Liver (tissue), 9 donors: ENCODE measurements around the gene ASPG. TPM values are rescaled to one million over a fixed set of nuclear protein-coding genes. Genes with fewer than 3 reads are reported as not detected.

Experiments
- DNase-seq: peaks from one replicate; pipeline ENCODE4 v3.0.0-alpha.2; 2017; ENCODE audit warnings: low spot score
- H3K27ac ChIP-seq, 2 donors: one replicate each; pipeline ENCODE4 v1.7.0; 2013; ENCODE audit warnings: inconsistent platforms in 2 of 2, low read length in 2 of 2, control low read depth in 1 of 2, low read depth in 1 of 2, mild to moderate bottlenecking in 1 of 2
- H3K27me3 ChIP-seq, 4 donors: one replicate each; pipeline versions ENCODE4 v1.6.1 to v1.7.0; 2013; ENCODE audit warnings: low read length in 3 of 4, inconsistent platforms in 1 of 4, mild to moderate bottlenecking in 1 of 4, moderate library complexity in 1 of 4; ENCODE audit not compliant: control insufficient read depth in 4 of 4, insufficient read depth in 4 of 4
- H3K36me3 ChIP-seq, 4 donors: one replicate each; pipeline versions ENCODE4 v1.6.1 to v1.7.0; 2013; ENCODE audit warnings: low read length in 3 of 4, mild to moderate bottlenecking in 3 of 4, low read depth in 1 of 4, moderate library complexity in 1 of 4; ENCODE audit not compliant: control insufficient read depth in 4 of 4, insufficient read depth in 3 of 4
- H3K4me1 ChIP-seq, 4 donors: one replicate each; pipeline versions ENCODE4 v1.6.1 to v1.7.0; 2013; ENCODE audit warnings: low read length in 3 of 4, mild to moderate bottlenecking in 3 of 4, moderate library complexity in 1 of 4; ENCODE audit not compliant: control insufficient read depth in 4 of 4, insufficient read depth in 4 of 4
- H3K4me3 ChIP-seq, 3 donors: one replicate each; pipeline versions ENCODE4 v1.6.1 to v1.7.0; 2013; ENCODE audit warnings: low read length in 3 of 3, control low read depth in 1 of 3, low read depth in 1 of 3, mild to moderate bottlenecking in 1 of 3
- H3K9ac ChIP-seq, 2 donors: one replicate each; pipeline ENCODE4 v1.7.0; 2013; ENCODE audit warnings: low read length in 2 of 2, mild to moderate bottlenecking in 2 of 2, moderate library complexity in 2 of 2, control low read depth in 1 of 2, low read depth in 1 of 2
- H3K9me3 ChIP-seq, 4 donors: one replicate each; pipeline versions ENCODE4 v1.6.1 to v1.7.0; 2013; ENCODE audit warnings: low read length in 3 of 4; ENCODE audit not compliant: control insufficient read depth in 4 of 4
- EGR1 ChIP-seq, 2 donors: IDR thresholded peaks; 2 replicates each; pipeline ENCODE4 v1.6.1; 2016 to 2018; ENCODE audit warnings: antibody characterized with exemption in 2 of 2, low read depth in 2 of 2
- FOXA1 ChIP-seq: IDR thresholded peaks from 2 replicates; pipeline ENCODE4 v1.6.1; 2016; ENCODE audit warnings: antibody characterized with exemption
- FOXA2 ChIP-seq: IDR thresholded peaks from 2 replicates; pipeline ENCODE4 v1.6.1; 2016; ENCODE audit warnings: antibody characterized with exemption
- GABPA ChIP-seq, 2 donors: IDR thresholded peaks in 1 of 2; conservative IDR thresholded peaks in 1 of 2; 2 replicates each; pipeline ENCODE4 v1.6.1; 2016; ENCODE audit warnings: antibody characterized with exemption in 2 of 2, mild to moderate bottlenecking in 1 of 2, moderate library complexity in 1 of 2
- HNF4G ChIP-seq: IDR thresholded peaks from 2 replicates; pipeline ENCODE4 v1.6.1; 2016; ENCODE audit warnings: antibody characterized with exemption
- JUND ChIP-seq, 2 donors: IDR thresholded peaks; 2 replicates each; pipeline ENCODE4 v1.6.1; 2016; ENCODE audit warnings: antibody characterized with exemption in 2 of 2
- NR2F2 ChIP-seq: IDR thresholded peaks from 2 replicates; pipeline ENCODE4 v1.6.1; 2016; ENCODE audit warnings: antibody characterized with exemption
- RAD21 ChIP-seq, 2 donors: IDR thresholded peaks; 2 replicates each; pipeline ENCODE4 v1.6.1; 2016; ENCODE audit warnings: antibody characterized with exemption in 2 of 2, mild to moderate bottlenecking in 2 of 2
- RXRA ChIP-seq, 2 donors: IDR thresholded peaks; 2 replicates each; pipeline ENCODE4 v1.6.1; 2017 to 2018; ENCODE audit warnings: antibody characterized with exemption in 2 of 2, mild to moderate bottlenecking in 1 of 2
- SP1 ChIP-seq: IDR thresholded peaks from 2 replicates; pipeline ENCODE4 v1.6.1; 2018; ENCODE audit warnings: antibody characterized with exemption, mild to moderate bottlenecking
- TAF1 ChIP-seq: conservative IDR thresholded peaks from 2 replicates; pipeline ENCODE4 v1.6.1; 2016; ENCODE audit warnings: antibody characterized with exemption, mild to moderate bottlenecking
- WGBS: extraction: QIAGEN DNeasy Blood & Tissue Kit; methylation state at CpG from one replicate; pipeline ENCODE4 v1.1.7; 2013; 5-methylcytosine and 5-hydroxymethylcytosine counted together
- polyA plus RNA-seq, 2 donors: library from polyadenylated mRNA; stranded (reverse) in 1 of 2; unstranded in 1 of 2; fragments of 200-250 nt in 1 of 2; fragments of >200 nt in 1 of 2; fragmentation: Nextera tagmentation in 1 of 2; extraction: Ambion mirVana in 1 of 2; gene quantifications; one replicate each; pipeline versions ENCODE4 v1.2.1 to v1.2.3, GENCODE V29; 2013 to 2015
- total RNA-seq, 2 donors: library from RNA; depleted of rRNA; stranded (reverse); fragments of >200 nt; gene quantifications; one replicate each; pipeline ENCODE4 v1.2.3, GENCODE V29; 2014
- TF ChIP-seq, protein P1 (sequence below): IDR thresholded peaks from 2 replicates; pipeline ENCODE4 v1.6.1; 2016; ENCODE audit warnings: antibody characterized with exemption
- TF ChIP-seq, protein P2 (sequence below): IDR thresholded peaks from 2 replicates; pipeline ENCODE4 v1.6.1; 2016; ENCODE audit warnings: antibody characterized with exemption
- TF ChIP-seq, protein P3 (sequence below): fragments of 150-350 bp; IDR thresholded peaks from 2 replicates; pipeline ENCODE4 v1.5.1; 2017; ENCODE audit warnings: improper control_type of control experiment, low read depth, low read length; ENCODE audit not compliant: missing input control
- TF ChIP-seq, protein P4 (sequence below): IDR thresholded peaks from 2 replicates; pipeline ENCODE4 v1.6.1; 2016; ENCODE audit warnings: antibody characterized with exemption, mild to moderate bottlenecking
- donor health status: healthy.
- donor health status: healthy.
- donor health status: healthy.
- donor health status: healthy.
- donor health status: healthy.

ASPG gene
- total and polyA plus RNA-seq, 4 donors, result 42.4 to 158 (median 110) TPM

DNA sequence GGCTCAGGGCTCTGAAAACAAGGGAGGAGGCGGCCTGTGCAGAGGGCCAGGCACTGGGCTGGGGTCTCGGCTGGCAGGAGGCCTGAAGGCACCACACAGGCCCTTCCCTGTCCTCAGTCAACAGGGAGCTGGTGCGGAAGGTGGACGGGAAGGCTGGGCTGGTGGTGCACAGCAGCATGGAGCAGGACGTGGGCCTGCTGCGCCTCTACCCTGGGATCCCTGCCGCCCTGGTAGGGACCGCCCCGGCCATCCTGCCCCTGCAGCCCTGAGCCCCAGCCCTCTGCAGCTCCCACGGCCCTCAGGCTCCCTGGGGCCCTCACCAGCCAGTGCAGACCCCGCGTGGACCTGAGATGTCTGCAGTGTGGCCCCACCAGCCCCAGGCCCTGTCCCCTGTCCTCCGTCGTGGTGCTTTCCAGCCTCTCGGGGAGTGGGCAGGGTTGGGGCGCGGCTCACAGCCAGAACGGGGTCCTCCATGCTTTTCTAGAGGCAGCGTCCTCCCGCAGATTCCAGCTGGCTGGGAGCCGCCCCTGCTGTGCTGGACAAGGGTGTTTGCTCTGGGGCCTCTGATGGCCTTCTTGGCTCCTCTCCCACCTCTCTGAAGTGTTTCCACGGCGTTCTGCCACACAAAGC, 18.1 kb downstream of the ASPG start:
- peaks cover 0 to 9% (median under 1%) of the 10 kb centered on the region in 4 donors for H3K36me3 ChIP-seq
- no peaks in the 10 kb centered on the region for H3K27me3 ChIP-seq
- H3K27ac ChIP-seq, result no peak overlapping the region
- H3K9me3 ChIP-seq, result no peaks in the 10 kb centered on the region
- H3K9ac ChIP-seq, result no peak overlapping the region
- no peak overlapping the region for H3K4me3 ChIP-seq
- TF ChIP-seq TAF1 (no peak), RAD21 (IDR thresholded peaks at IDR 0.05) (no peak), NR2F2 (no peak), FOXA1 (no peak), JUND (IDR thresholded peaks at IDR 0.05) (no peak), GABPA (IDR thresholded peaks at IDR 0.05 in 1 of 2, conservative IDR thresholded peaks at IDR 0.05 in 1 of 2) (no peak), HNF4G (no peak), SP1 (no peak), RXRA (IDR thresholded peaks at IDR 0.05) (no peak)
- TF ChIP-seq, protein P1, sequence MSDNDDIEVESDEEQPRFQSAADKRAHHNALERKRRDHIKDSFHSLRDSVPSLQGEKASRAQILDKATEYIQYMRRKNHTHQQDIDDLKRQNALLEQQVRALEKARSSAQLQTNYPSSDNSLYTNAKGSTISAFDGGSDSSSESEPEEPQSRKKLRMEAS, result no peak
- TF ChIP-seq, protein P2, sequence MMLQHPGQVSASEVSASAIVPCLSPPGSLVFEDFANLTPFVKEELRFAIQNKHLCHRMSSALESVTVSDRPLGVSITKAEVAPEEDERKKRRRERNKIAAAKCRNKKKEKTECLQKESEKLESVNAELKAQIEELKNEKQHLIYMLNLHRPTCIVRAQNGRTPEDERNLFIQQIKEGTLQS, result no peak
- TF ChIP-seq, protein P3, sequence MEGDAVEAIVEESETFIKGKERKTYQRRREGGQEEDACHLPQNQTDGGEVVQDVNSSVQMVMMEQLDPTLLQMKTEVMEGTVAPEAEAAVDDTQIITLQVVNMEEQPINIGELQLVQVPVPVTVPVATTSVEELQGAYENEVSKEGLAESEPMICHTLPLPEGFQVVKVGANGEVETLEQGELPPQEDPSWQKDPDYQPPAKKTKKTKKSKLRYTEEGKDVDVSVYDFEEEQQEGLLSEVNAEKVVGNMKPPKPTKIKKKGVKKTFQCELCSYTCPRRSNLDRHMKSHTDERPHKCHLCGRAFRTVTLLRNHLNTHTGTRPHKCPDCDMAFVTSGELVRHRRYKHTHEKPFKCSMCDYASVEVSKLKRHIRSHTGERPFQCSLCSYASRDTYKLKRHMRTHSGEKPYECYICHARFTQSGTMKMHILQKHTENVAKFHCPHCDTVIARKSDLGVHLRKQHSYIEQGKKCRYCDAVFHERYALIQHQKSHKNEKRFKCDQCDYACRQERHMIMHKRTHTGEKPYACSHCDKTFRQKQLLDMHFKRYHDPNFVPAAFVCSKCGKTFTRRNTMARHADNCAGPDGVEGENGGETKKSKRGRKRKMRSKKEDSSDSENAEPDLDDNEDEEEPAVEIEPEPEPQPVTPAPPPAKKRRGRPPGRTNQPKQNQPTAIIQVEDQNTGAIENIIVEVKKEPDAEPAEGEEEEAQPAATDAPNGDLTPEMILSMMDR, result no peak
- TF ChIP-seq, protein P4, sequence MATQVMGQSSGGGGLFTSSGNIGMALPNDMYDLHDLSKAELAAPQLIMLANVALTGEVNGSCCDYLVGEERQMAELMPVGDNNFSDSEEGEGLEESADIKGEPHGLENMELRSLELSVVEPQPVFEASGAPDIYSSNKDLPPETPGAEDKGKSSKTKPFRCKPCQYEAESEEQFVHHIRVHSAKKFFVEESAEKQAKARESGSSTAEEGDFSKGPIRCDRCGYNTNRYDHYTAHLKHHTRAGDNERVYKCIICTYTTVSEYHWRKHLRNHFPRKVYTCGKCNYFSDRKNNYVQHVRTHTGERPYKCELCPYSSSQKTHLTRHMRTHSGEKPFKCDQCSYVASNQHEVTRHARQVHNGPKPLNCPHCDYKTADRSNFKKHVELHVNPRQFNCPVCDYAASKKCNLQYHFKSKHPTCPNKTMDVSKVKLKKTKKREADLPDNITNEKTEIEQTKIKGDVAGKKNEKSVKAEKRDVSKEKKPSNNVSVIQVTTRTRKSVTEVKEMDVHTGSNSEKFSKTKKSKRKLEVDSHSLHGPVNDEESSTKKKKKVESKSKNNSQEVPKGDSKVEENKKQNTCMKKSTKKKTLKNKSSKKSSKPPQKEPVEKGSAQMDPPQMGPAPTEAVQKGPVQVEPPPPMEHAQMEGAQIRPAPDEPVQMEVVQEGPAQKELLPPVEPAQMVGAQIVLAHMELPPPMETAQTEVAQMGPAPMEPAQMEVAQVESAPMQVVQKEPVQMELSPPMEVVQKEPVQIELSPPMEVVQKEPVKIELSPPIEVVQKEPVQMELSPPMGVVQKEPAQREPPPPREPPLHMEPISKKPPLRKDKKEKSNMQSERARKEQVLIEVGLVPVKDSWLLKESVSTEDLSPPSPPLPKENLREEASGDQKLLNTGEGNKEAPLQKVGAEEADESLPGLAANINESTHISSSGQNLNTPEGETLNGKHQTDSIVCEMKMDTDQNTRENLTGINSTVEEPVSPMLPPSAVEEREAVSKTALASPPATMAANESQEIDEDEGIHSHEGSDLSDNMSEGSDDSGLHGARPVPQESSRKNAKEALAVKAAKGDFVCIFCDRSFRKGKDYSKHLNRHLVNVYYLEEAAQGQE, result no peak
- DNase-seq, result no peak
- no peaks in the 10 kb centered on the region for H3K4me1 ChIP-seq
- 79% methylated on average over 23 of the region's 23 CpGs for WGBS

DNA sequence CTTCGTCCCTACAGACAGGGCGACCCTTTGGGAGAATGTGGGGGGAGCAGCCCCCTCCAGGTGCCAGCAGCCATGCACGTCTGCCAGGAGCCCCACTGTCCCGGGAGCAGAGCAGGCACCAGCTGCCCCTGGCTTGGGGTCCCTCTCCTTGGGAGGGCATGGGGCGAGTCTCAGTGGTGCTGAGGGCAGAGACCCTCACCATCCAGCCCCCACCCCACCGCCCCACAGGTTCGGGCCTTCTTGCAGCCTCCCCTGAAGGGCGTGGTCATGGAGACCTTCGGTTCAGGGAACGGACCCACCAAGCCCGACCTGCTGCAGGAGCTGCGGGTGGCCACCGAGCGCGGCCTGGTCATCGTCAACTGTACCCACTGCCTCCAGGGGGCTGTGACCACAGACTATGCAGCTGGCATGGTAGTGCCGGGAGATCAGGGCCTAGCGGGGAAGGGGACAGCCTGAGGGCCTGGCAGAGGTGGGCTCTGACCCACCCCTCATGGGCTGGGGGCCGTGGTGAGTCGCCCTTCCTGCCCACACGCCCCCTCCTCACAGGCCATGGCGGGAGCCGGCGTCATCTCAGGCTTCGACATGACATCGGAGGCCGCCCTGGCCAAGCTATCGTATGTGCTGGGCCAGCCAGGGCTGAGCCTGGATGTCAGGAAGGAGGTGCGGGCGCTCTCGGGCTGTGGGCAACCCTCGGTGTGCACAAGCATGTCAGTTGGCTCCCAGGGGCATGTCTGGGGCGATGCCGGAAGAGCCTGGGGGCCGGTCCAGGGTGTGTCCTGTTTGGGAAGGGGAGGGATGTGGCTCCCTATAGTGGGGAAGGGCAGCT, 18.8 kb downstream of the ASPG start:
- DNase-seq, result no peak
- H3K4me1 ChIP-seq, result no peaks in the 10 kb centered on the region
- H3K36me3 ChIP-seq, result peaks cover 0 to 9% (median 3%) of the 10 kb centered on the region in 4 donors
- H3K9me3 ChIP-seq, result no peaks in the 10 kb centered on the region
- H3K27me3 ChIP-seq, result no peaks in the 10 kb centered on the region
- H3K4me3 ChIP-seq, result no peak overlapping the region
- no peak overlapping the region for H3K27ac ChIP-seq
- WGBS, result 83% methylated on average over 35 of the region's 35 CpGs
- no peak overlapping the region for H3K9ac ChIP-seq
- TF ChIP-seq EGR1 (IDR thresholded peaks at IDR 0.05; ENCODE audit: low read depth in 2 of 2) (no peak), RXRA (IDR thresholded peaks at IDR 0.05) (no peak), NR2F2 (no peak), FOXA2 (no peak), SP1 (no peak), TAF1 (no peak), RAD21 (IDR thresholded peaks at IDR 0.05) (no peak)
- TF ChIP-seq, protein P2, result no peak
- TF ChIP-seq, protein P1, result no peak
- TF ChIP-seq, protein P4, result no peak
- TF ChIP-seq, protein P3, result no peak
